GM12878 (cell line): ENCODE measurements around the gene RBM12. TPM values are rescaled to one million over a fixed set of nuclear protein-coding genes. Genes with fewer than 3 reads are reported as not detected.
A peak's percentile ranks its signal among the peaks of the same experiment; 100 is the strongest.

Experiments
- ATAC-seq: fragments of 200-7000 bp; cut with Tn5 transposase; 3 replicates; pipeline ENCODE4 v1.9.1; 2020; ENCODE audit warnings: mild to moderate bottlenecking, moderate library complexity
- BruUV-seq: library from RNA; stranded (reverse); fragments of 400-500 nt; replicated peaks from 2 replicates; lab custom pipeline; 2021; lab: Mats Ljungman, UMichigan
- CTCF ChIA-PET: fragments of 300-600 bp; sonication (Branson Sonifier 250); formaldehyde crosslinking; extraction: SDS; loops from one replicate; lab custom pipeline; 2021; ENCODE audit warnings: inconsistent platforms; lab: Yijun Ruan, JAX
- POLR2A ChIA-PET: fragments of 350-600 bp; formaldehyde crosslinking; extraction: SDS; loops from one replicate; lab custom pipeline; 2021; ENCODE audit warnings: inconsistent platforms; lab: Charles Lee
- RAD21 ChIA-PET: fragments of 300-600 bp; sonication (Branson Sonifier 250); formaldehyde crosslinking; loops from one replicate; lab custom pipeline; 2023; ENCODE audit warnings: antibody characterized with exemption; ENCODE audit not compliant: unreplicated experiment; lab: Charles Lee
- SMC1A ChIA-PET: fragments of 300-600 bp; sonication (Branson Sonifier 250); formaldehyde crosslinking; loops from one replicate; lab custom pipeline; 2023; ENCODE audit not compliant: unreplicated experiment, uncharacterized antibody; lab: Charles Lee
- DNase-seq: peaks from one replicate; pipeline ENCODE4 v3.0.0-alpha.2; 2011; ENCODE audit warnings: low read depth, low spot score
- FAIRE-seq: peaks from 3 replicates; lab custom pipeline; 2011; peaks lifted over from hg19 to GRCh38; lab: Jason Lieb, UNC
- H2AFZ ChIP-seq: 2 replicates; pipeline ENCODE4 v1.6.0; 2011; ENCODE audit warnings: low read depth, low read length, control low read depth; ENCODE audit not compliant: control insufficient read depth
- H3K27ac ChIP-seq: 2 replicates; pipeline ENCODE4 v1.5.1; 2011; ENCODE audit warnings: control low read depth; ENCODE audit not compliant: control insufficient read depth, insufficient read depth
- H3K27me3 ChIP-seq, 2 experiments: replicated peaks in 1 of 2; 2 replicates each; pipeline versions ENCODE4 v1.6.0 to v1.6.1; 2011; ENCODE audit warnings: low read length in 1 of 2; ENCODE audit not compliant: control insufficient read depth in 2 of 2, insufficient read depth in 2 of 2
- H3K36me3 ChIP-seq, 2 experiments: 2 replicates each; pipeline ENCODE4 v1.5.1; 2011; ENCODE audit warnings: low read length in 1 of 2; ENCODE audit not compliant: control insufficient read depth in 2 of 2, insufficient read depth in 2 of 2
- H3K4me1 ChIP-seq: 2 replicates; pipeline ENCODE4 v1.6.1; 2011; ENCODE audit warnings: mild to moderate bottlenecking, low read length, moderate library complexity, mixed read lengths; ENCODE audit not compliant: control insufficient read depth, insufficient read depth
- H3K4me2 ChIP-seq: 2 replicates; pipeline ENCODE4 v1.6.0; 2011; ENCODE audit warnings: control low read depth; ENCODE audit not compliant: control insufficient read depth, insufficient read depth
- H3K4me3 ChIP-seq: fragments of 200-600 bp; sonication (generic); 2 replicates; pipeline ENCODE4 v1.5.1; 2016
- H3K79me2 ChIP-seq: 2 replicates; pipeline ENCODE4 v1.6.0; 2011; ENCODE audit warnings: low read length; ENCODE audit not compliant: control insufficient read depth, insufficient read depth
- H3K9ac ChIP-seq: 2 replicates; pipeline ENCODE4 v1.8.0; 2011; ENCODE audit warnings: low read length, control low read depth, mixed read lengths; ENCODE audit not compliant: control insufficient read depth, insufficient read depth
- H3K9me3 ChIP-seq: replicated peaks from 3 replicates; pipeline ENCODE4 v1.5.1; 2011; ENCODE audit warnings: mild to moderate bottlenecking, low read length; ENCODE audit not compliant: control insufficient read depth, insufficient read depth
- H4K20me1 ChIP-seq: 2 replicates; pipeline ENCODE4 v1.6.0; 2011; ENCODE audit not compliant: control insufficient read depth, insufficient read depth
- CBX5 ChIP-seq: sonication (generic); IDR thresholded peaks from 2 replicates; pipeline ENCODE4 v1.6.1; 2016; ENCODE audit warnings: low read depth, moderate library complexity, mild to moderate bottlenecking, inconsistent platforms
- CEBPB ChIP-seq, 2 experiments: fragments of 150-350 bp in 1 of 2; IDR thresholded peaks; 2 replicates each; pipeline ENCODE4 v1.6.1; 2012 to 2014; ENCODE audit warnings: low read depth in 2 of 2, low read length in 2 of 2, borderline replicate concordance in 1 of 2, inconsistent platforms in 1 of 2
- EED ChIP-seq: sonication (generic); IDR thresholded peaks from 2 replicates; pipeline ENCODE4 v1.6.1; 2016; ENCODE audit warnings: antibody characterized with exemption, low read depth
- EGR1 ChIP-seq, 2 experiments: IDR thresholded peaks; 1 replicate in 1 of 2; 2 replicates in 1 of 2; pipeline ENCODE4 v1.6.1; 2011 to 2012; ENCODE audit warnings: low read depth in 2 of 2, low read length in 2 of 2, borderline replicate concordance in 1 of 2, mild to moderate bottlenecking in 1 of 2, moderate library complexity in 1 of 2
- ETV6 ChIP-seq, 2 experiments: fragments of 450-650 bp in 1 of 2; IDR thresholded peaks in 1 of 2; conservative IDR thresholded peaks in 1 of 2; 2 replicates each; pipeline ENCODE4 v1.6.1; 2014; ENCODE audit warnings: antibody characterized with exemption in 1 of 2, borderline replicate concordance in 1 of 2, low read depth in 1 of 2, mild to moderate bottlenecking in 1 of 2, moderate library complexity in 1 of 2
- HDAC6 ChIP-seq: fragments of 200-600 bp; sonication (generic); IDR thresholded peaks from one replicate; pipeline ENCODE4 v1.8.0; 2017; ENCODE audit warnings: antibody characterized with exemption; ENCODE audit not compliant: unreplicated experiment
- HSF1 ChIP-seq: fragments of 150-350 bp; IDR thresholded peaks from 2 replicates; pipeline ENCODE4 v1.6.1; 2014; ENCODE audit warnings: mild to moderate bottlenecking, low read depth, low read length
- NFYB ChIP-seq: IDR thresholded peaks from 2 replicates; pipeline ENCODE4 v1.6.1; 2011; ENCODE audit warnings: low read depth, mild to moderate bottlenecking, low read length, improper control_type of control experiment, moderate library complexity; ENCODE audit not compliant: insufficient read depth
- POLR2AphosphoS2 ChIP-seq: IDR thresholded peaks from 2 replicates; pipeline ENCODE4 v1.6.1; 2011; ENCODE audit warnings: low read depth, mild to moderate bottlenecking, low read length, improper control_type of control experiment, moderate library complexity
- RAD21 ChIP-seq: IDR thresholded peaks from 2 replicates; pipeline ENCODE4 v1.6.1; 2011; ENCODE audit warnings: mild to moderate bottlenecking, low read depth, low read length, moderate library complexity; ENCODE audit not compliant: insufficient read depth
- ZNF217 ChIP-seq: fragments of 450-650 bp; IDR thresholded peaks from 2 replicates; pipeline ENCODE4 v1.6.1; 2017; ENCODE audit warnings: antibody characterized with exemption, mild to moderate bottlenecking
- ZNF274 ChIP-seq: IDR thresholded peaks from one replicate; pipeline ENCODE4 v1.8.0; 2011; ENCODE audit not compliant: insufficient read length, insufficient read depth
- WGBS: methylation state at CpG from one replicate; pipeline ENCODE4 v1.1.6; 2016; ENCODE audit warnings: low lambda C conversion rate; ENCODE audit not compliant: insufficient replicate concordance, insufficient coverage; ENCODE audit errors: missing lambda C conversion rate; 5-methylcytosine and 5-hydroxymethylcytosine counted together
- in situ Hi-C: fragments of 300-500 bp; cut with MboI; formaldehyde crosslinking; loops from 9 replicates; pipeline ENCODE4 v1.14.3; 2018; ENCODE audit warnings: mixed read lengths
- intact Hi-C: fragments of 100-400 bp; cut with micrococcal nuclease; formaldehyde crosslinking; loops from one replicate; pipeline ENCODE4 v1.14.2; 2022; ENCODE audit not compliant: unreplicated experiment
- polyA plus RNA-seq, 11 experiments: library from polyadenylated mRNA; depleted of rRNA in 4 of 11; unstranded in 6 of 11; stranded (reverse) in 5 of 11; fragments of >200 nt; fragmentation: Nextera tagmentation in 4 of 11; fragmentation: Illumina TruSeq in 1 of 11; extraction: Ambion mirVana in 4 of 11; extraction: Trizol in 1 of 11; gene quantifications; 1 replicate in 1 of 11; 2 replicates in 10 of 11; pipeline versions ENCODE4 v1.2.1 to v1.2.3, GENCODE V29; 2011 to 2016; ENCODE audit warnings: inconsistent platforms in 2 of 11, missing spikeins in 2 of 11, low read depth in 1 of 11
- total RNA-seq, 4 experiments: library from RNA; depleted of rRNA in 3 of 4; stranded (reverse); fragments of >200 nt in 3 of 4; fragmentation: Illumina TruSeq in 1 of 4; extraction: Trizol in 1 of 4; gene quantifications; 2 replicates each; pipeline versions ENCODE4 v1.2.1 to v1.2.3, GENCODE V29; 2013 to 2021

RBM12 gene
- total and polyA plus RNA-seq, 10 of the 15 experiments (the other 5 are each of a cell fraction or from before 2014, with no cell fraction given), result 4.7 to 153 (median 58.5) TPM

DNA sequence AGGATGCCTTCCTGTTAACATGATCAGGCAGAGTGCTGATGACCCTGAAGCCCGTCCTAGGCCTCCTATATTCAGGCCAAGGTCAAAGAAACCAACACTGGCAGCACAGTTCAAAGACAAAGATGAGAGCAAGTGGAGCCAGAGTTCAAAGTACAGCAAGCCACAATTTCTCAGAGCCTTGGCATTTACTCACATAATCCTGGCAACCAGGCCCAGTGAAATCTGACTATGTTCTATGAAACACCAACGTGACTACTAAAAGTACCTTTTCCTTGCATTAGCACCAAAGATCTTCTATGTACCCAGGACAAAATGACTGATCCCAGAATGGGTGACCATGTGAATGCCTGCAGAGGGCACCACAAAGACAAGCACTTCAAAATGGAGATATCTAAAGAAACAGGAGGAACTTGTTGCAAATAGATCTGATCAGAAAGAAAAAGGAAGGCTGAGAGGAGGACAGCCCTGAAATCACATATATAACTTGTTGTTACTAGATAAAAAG lies 30.6 kb upstream of the RBM12 start:
- no peak for ATAC-seq
- Histone ChIP-seq H3K4me1 (0 out of 2 replicates have a peak, but pooled peaks cover 8% of the 10 kb centered on the region), H3K27me3 (no peaks in the 10 kb centered on the region), H4K20me1 (no peaks in the 10 kb centered on the region), H3K27ac (no peak overlapping the region), H2AFZ (no peak overlapping the region), H3K4me2 (no peak overlapping the region), H3K4me3 (no peak overlapping the region), H3K79me2 (peaks cover 21% of the 10 kb centered on the region), H3K9ac (no peak overlapping the region), H3K9me3 (no peaks in the 10 kb centered on the region), H3K36me3 (no peaks in the 10 kb centered on the region; a peak in 2 of 4 replicates)
- no peak for FAIRE-seq
- in situ Hi-C loops, result no loop called here
- no TSS peak for BruUV-seq
- SMC1A ChIA-PET, result no interaction called here
- POLR2A ChIA-PET, result no interaction called here
- 4% methylated on average over 2 of the region's 2 CpGs for WGBS
- intact Hi-C loops, result loop anchor here (5.0 kb wide), 1 partner anchor 93 kb away; no protein-coding TSS in a partner anchor
- RAD21 ChIA-PET, result no interaction called here
- DNase-seq, result no peak
- CTCF ChIA-PET, result no interaction called here
- no peak for TF ChIP-seq NFYB
- TF ChIP-seq ZNF274, result no peak
- TF ChIP-seq RAD21, result 0 out of 2 replicates have a peak, but pooled peaks have one; percentile 2
- TF ChIP-seq EED, result no peak

GRCh38 chr20:35690265-35690664 lies 25.6 kb upstream of the RBM12 start:
- H3K9ac ChIP-seq, result no peak overlapping the region
- no peak overlapping the region for H3K27ac ChIP-seq
- no peak for DNase-seq
- H4K20me1 ChIP-seq, result no peaks in the 10 kb centered on the region
- FAIRE-seq, result no peak
- H3K4me2 ChIP-seq, result no peak overlapping the region
- H2AFZ ChIP-seq, result no peak overlapping the region
- ChIA-PET POLR2A (no interaction called here), CTCF (interaction anchor here (1.1 kb wide), 1 partner anchor 194 kb away, joined by 3 read pairs; no protein-coding TSS in a partner anchor), RAD21 (interaction anchor here (0.7 kb wide), 1 partner anchor 254 kb away, joined by 4 read pairs; no protein-coding TSS in a partner anchor), SMC1A (no interaction called here)
- H3K79me2 ChIP-seq, result no peaks in the 10 kb centered on the region
- in situ Hi-C loops, result no loop called here
- H3K9me3 ChIP-seq, result no peaks in the 10 kb centered on the region
- H3K36me3 ChIP-seq, result no peaks in the 10 kb centered on the region; a peak in 3 of 4 replicates
- WGBS, result 94% methylated on average over 4 of the region's 4 CpGs
- no peak for ATAC-seq
- H3K4me3 ChIP-seq, result no peak overlapping the region
- H3K27me3 ChIP-seq, result no peaks in the 10 kb centered on the region
- intact Hi-C loops, result no loop called here
- no TSS peak for BruUV-seq
- H3K4me1 ChIP-seq, result no peaks in the 10 kb centered on the region
- no peak for TF ChIP-seq EGR1 (IDR thresholded peaks at IDR 0.05; ENCODE audit: borderline replicate concordance in 1 of 2, low read depth in 2 of 2, low read length in 2 of 2)
- TF ChIP-seq ETV6 (conservative IDR thresholded peaks at IDR 0.05 in 1 of 2, IDR thresholded peaks at IDR 0.05 in 1 of 2; ENCODE audit: borderline replicate concordance in 1 of 2, low read depth in 1 of 2), result no peak
- TF ChIP-seq CBX5, result no peak
- no peak for TF ChIP-seq HDAC6
- no peak for TF ChIP-seq HSF1
- TF ChIP-seq POLR2AphosphoS2, result no peak
- TF ChIP-seq CEBPB (IDR thresholded peaks at IDR 0.05; ENCODE audit: borderline replicate concordance in 1 of 2, low read depth in 2 of 2, low read length in 2 of 2), result no peak
- no peak for TF ChIP-seq ZNF217
